ENCODE results near the gene AKR1B15.
"Not testable (repeated sequence)": the region's sequence is repeated elsewhere in the genome, so short reads cannot be mapped to it uniquely, and the experiment has no call there.

GRCh38 chr7:134563398-134563749, 14.5 kb downstream of the AKR1B15 start:
- TF ChIP-seq POLR2A (IDR thresholded peaks at IDR 0.05; ENCODE audit: low read depth, low read length); CTCF (conservative IDR thresholded peaks at IDR 0.05; ENCODE audit: low read depth, low read length); RFX5 (IDR thresholded peaks at IDR 0.05; ENCODE audit: low read depth, low read length); SMC3 (IDR thresholded peaks at IDR 0.05; ENCODE audit: low read depth, low read length); USF2 (IDR thresholded peaks at IDR 0.05; ENCODE audit: low read depth, low read length); MXI1 (IDR thresholded peaks at IDR 0.05; ENCODE audit: borderline replicate concordance, low read depth, low read length); BHLHE40 (IDR thresholded peaks at IDR 0.05; ENCODE audit: low read depth, low read length); FOS (IDR thresholded peaks at IDR 0.05; ENCODE audit: low read depth, low read length); RAD21 (IDR thresholded peaks at IDR 0.05; ENCODE audit: low read length); MAFK (IDR thresholded peaks at IDR 0.05; ENCODE audit: low read depth, low read length): not testable (repeated sequence)
